Measurements from ENCODE around the gene SLC10A4. TPM values are rescaled to one million over a fixed set of nuclear protein-coding genes. Genes with fewer than 3 reads are reported as not detected.

SLC10A4 gene
- total RNA-seq, 1 donor from 2014 or later = 0.24 TPM

DNA sequence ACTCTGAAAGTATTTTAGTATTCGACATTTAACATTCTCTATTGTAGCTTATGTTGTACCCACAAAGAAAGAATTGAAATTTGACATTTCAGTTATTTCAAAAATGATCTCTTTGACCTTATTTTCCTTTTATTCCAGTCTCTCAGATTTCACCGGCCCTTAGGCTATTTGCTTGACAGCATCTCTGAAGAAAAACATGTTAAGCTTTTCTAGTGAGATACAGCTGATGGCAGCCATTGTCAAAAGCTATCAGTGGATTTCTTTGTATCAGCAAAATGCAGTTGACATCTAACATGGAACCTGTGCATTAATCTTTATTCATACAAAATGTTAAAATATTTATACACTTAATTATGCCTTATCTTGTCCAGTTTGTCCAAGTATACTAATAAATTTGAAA lies 23.6 kb downstream of the SLC10A4 start:
- no peak for DNase-seq (ENCODE audit: low spot score)
- Histone ChIP-seq H2AFZ (replicated peaks) (no peak overlapping the region), H3K36me3 (peaks cover 8% of the 10 kb centered on the region), H3F3A (ENCODE audit: low read depth) (no peaks in the 10 kb centered on the region), H3K4me1 (no peaks in the 10 kb centered on the region), H3K4me2 (no peak overlapping the region), H3K27ac (no peak overlapping the region), H3K27me3 (no peaks in the 10 kb centered on the region), H3K4me3 (no peak overlapping the region), H3K9me3 (ENCODE audit: low read depth) (no peaks in the 10 kb centered on the region), H4K20me1 (ENCODE audit: low read depth) (no peaks in the 10 kb centered on the region), H3K9ac (no peak overlapping the region), H3K79me2 (ENCODE audit: low read depth) (no peaks in the 10 kb centered on the region)
- TF ChIP-seq EZH2phosphoT487 (IDR thresholded peaks at IDR 0.05) (no peak), EZH2 (IDR thresholded peaks at IDR 0.05) (no peak)
- TF ChIP-seq, protein P1, sequence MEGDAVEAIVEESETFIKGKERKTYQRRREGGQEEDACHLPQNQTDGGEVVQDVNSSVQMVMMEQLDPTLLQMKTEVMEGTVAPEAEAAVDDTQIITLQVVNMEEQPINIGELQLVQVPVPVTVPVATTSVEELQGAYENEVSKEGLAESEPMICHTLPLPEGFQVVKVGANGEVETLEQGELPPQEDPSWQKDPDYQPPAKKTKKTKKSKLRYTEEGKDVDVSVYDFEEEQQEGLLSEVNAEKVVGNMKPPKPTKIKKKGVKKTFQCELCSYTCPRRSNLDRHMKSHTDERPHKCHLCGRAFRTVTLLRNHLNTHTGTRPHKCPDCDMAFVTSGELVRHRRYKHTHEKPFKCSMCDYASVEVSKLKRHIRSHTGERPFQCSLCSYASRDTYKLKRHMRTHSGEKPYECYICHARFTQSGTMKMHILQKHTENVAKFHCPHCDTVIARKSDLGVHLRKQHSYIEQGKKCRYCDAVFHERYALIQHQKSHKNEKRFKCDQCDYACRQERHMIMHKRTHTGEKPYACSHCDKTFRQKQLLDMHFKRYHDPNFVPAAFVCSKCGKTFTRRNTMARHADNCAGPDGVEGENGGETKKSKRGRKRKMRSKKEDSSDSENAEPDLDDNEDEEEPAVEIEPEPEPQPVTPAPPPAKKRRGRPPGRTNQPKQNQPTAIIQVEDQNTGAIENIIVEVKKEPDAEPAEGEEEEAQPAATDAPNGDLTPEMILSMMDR (IDR thresholded peaks at IDR 0.05) = no peak
- H3K9me3 Mint-ChIP-seq = no peaks in the 10 kb centered on the region
- H3K4me3 Mint-ChIP-seq = no peak overlapping the region
- H3K4me1 Mint-ChIP-seq = no peaks in the 10 kb centered on the region
- no peak overlapping the region for H3K27ac Mint-ChIP-seq
- H3K27me3 Mint-ChIP-seq (ENCODE audit: insufficient read depth, low read depth) = no peaks in the 10 kb centered on the region
- peaks cover 23% of the 10 kb centered on the region for H3K36me3 Mint-ChIP-seq

DNA sequence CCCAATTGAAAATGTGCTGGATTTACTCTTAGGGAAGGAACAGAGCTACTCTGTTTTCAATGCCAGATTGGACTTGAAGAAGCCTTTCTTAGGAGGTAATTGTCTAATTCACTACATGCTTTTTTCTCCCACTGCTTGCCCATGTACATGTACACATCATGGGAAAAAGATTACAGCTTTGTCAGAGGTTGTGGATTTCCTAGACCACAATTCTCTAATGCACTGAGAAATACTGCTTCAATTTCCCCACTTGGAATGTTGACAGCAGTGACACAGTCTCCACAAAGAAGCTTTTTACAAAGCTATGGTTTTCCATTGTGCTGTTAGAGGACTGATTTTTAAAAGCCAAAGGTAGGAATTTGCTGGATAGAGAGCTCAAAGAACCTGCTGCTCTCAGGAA lies 26.4 kb downstream of the SLC10A4 start:
- no peak overlapping the region for H3K4me2 ChIP-seq
- no peak overlapping the region for H2AFZ ChIP-seq (replicated peaks)
- H3K27ac ChIP-seq = no peak overlapping the region
- H3K4me1 ChIP-seq = no peaks in the 10 kb centered on the region
- no peaks in the 10 kb centered on the region for H3K9me3 ChIP-seq (ENCODE audit: low read depth)
- no peaks in the 10 kb centered on the region for H4K20me1 ChIP-seq (ENCODE audit: low read depth)
- no peak overlapping the region for H3K9ac ChIP-seq
- H3F3A ChIP-seq (ENCODE audit: low read depth) = no peaks in the 10 kb centered on the region
- no peak overlapping the region for H3K4me3 ChIP-seq
- H3K27me3 ChIP-seq = no peaks in the 10 kb centered on the region
- Mint-ChIP-seq H3K4me1 (no peaks in the 10 kb centered on the region), H3K27me3 (ENCODE audit: insufficient read depth, low read depth) (no peaks in the 10 kb centered on the region), H3K27ac (no peak overlapping the region), H3K36me3 (peaks cover 30% of the 10 kb centered on the region), H3K9me3 (no peaks in the 10 kb centered on the region), H3K4me3 (no peak overlapping the region)
- peaks cover 20% of the 10 kb centered on the region for H3K36me3 ChIP-seq
- no peak for DNase-seq (ENCODE audit: low spot score)
- TF ChIP-seq, protein P1 (IDR thresholded peaks at IDR 0.05) = no peak
- TF ChIP-seq EZH2 (IDR thresholded peaks at IDR 0.05) (no peak), EZH2phosphoT487 (IDR thresholded peaks at IDR 0.05) (no peak)
- no peaks in the 10 kb centered on the region for H3K79me2 ChIP-seq (ENCODE audit: low read depth)

- TF ChIP-seq EZH2 (IDR thresholded peaks at IDR 0.05) = no peak
- TF ChIP-seq, protein P1 (IDR thresholded peaks at IDR 0.05) = no peak
- no peak for TF ChIP-seq EZH2phosphoT487 (IDR thresholded peaks at IDR 0.05)
- Histone ChIP-seq H3K9ac (no peak overlapping the region), H3K4me3 (no peak overlapping the region), H3K36me3 (peaks cover 19% of the 10 kb centered on the region), H3K4me1 (no peaks in the 10 kb centered on the region), H3K27ac (no peak overlapping the region), H3K4me2 (no peak overlapping the region), H4K20me1 (ENCODE audit: low read depth) (no peaks in the 10 kb centered on the region), H2AFZ (replicated peaks) (no peak overlapping the region), H3K9me3 (ENCODE audit: low read depth) (no peaks in the 10 kb centered on the region), H3K27me3 (no peaks in the 10 kb centered on the region), H3F3A (ENCODE audit: low read depth) (no peaks in the 10 kb centered on the region), H3K79me2 (ENCODE audit: low read depth) (no peaks in the 10 kb centered on the region)
- Mint-ChIP-seq H3K4me3 (no peak overlapping the region), H3K9me3 (no peaks in the 10 kb centered on the region), H3K36me3 (peaks cover 41% of the 10 kb centered on the region), H3K4me1 (no peaks in the 10 kb centered on the region), H3K27me3 (ENCODE audit: insufficient read depth, low read depth) (no peaks in the 10 kb centered on the region), H3K27ac (no peak overlapping the region)
- no peak for DNase-seq (ENCODE audit: low spot score)
These were observed 35.0 kb downstream of the SLC10A4 start for GRCh38 chr4:48518143-48518542.
